GM20431 (cell line): ENCODE measurements around the gene PCDHA13.
"Not testable (repeated sequence)": the region's sequence is repeated elsewhere in the genome, so short reads cannot be mapped to it uniquely, and the experiment has no call there.

Experiments
- in situ Hi-C: fragments of 300-500 bp; cut with MseI, MboI; formaldehyde crosslinking; loops from one replicate; pipeline ENCODE4 v1.15.0; 2020; ENCODE audit warnings: low sequenced_read_pairs; ENCODE audit not compliant: unreplicated experiment

PCDHA13 gene

DNA sequence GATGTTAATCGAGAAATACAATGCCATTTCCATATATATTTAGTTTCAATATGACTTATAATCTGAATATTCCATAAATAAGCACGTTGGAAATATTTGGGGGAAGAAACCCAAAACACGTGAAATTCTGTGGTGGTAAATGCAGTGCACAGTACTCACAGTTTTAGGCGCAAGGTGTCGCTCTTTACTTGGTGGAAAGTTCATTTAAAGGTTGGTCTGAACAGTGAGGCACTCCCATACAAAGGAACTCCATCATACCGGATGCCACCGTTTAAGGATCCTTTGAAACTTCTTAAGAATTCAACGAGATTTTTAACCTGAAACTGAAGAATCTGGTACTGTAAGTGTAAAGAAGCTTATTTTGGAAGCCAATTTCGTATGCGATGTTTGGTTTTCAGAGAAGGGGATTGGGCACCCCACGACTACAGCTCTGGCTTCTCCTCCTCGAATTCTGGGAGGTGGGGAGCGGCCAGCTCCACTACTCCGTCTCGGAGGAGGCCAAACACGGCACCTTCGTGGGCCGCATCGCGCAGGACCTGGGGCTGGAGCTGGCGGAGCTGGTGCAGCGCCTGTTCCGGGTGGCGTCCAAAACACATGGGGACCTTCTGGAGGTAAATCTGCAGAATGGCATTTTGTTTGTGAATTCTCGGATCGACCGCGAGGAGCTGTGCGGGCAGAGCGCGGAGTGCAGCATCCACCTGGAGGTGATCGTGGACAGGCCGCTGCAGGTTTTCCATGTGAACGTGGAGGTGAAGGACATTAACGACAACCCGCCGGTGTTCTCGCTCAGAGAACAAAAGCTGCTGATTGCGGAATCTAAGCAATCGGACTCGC, 13.0 kb upstream of the PCDHA13 start, which contains the start of gene PCDHA11:
TSS of gene PCDHA11 (plus strand) at position 237 of the 834 bp plus-strand sequence. CDS start at position 384, 147 bp downstream.
- in situ Hi-C loops = no loop called here

GRCh38 chr5:140869555-140869886, 12.4 kb upstream of the PCDHA13 start:
- in situ Hi-C loops = no loop called here

DNA sequence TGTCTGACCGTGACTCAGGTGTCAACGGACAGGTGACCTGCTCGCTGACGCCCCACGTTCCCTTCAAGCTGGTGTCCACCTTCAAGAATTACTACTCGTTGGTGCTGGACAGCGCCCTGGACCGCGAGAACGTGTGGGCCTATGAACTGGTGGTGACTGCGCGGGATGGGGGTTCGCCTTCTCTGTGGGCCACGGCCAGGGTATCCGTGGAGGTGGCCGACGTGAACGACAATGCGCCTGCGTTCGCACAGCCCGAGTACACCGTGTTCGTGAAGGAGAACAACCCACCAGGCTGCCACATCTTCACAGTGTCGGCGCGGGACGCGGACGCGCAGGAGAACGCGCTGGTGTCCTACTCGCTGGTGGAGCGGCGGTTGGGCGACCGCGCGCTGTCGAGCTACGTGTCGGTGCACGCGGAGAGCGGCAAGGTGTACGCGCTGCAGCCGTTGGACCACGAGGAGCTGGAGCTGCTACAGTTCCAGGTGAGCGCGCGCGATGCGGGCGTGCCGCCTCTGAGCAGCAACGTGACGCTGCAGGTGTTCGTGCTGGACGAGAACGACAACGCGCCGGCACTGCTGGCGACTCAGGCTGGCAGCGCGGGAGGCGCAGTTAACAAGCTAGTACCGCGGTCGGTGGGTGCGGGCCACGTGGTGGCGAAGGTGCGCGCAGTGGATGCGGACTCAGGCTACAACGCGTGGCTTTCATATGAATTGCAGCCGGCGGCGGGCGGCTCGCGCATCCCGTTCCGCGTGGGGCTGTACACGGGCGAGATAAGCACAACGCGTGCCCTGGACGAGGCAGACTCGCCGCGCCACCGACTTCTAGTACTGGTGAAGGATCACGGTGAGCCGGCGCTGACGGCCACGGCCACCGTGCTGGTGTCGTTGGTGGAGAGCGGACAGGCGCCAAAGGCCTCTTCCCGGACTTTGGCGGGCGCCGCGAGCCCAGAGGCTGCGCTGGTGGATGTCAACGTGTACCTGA, 11.4 kb upstream of the PCDHA13 start:
- in situ Hi-C loops = no loop called here

DNA sequence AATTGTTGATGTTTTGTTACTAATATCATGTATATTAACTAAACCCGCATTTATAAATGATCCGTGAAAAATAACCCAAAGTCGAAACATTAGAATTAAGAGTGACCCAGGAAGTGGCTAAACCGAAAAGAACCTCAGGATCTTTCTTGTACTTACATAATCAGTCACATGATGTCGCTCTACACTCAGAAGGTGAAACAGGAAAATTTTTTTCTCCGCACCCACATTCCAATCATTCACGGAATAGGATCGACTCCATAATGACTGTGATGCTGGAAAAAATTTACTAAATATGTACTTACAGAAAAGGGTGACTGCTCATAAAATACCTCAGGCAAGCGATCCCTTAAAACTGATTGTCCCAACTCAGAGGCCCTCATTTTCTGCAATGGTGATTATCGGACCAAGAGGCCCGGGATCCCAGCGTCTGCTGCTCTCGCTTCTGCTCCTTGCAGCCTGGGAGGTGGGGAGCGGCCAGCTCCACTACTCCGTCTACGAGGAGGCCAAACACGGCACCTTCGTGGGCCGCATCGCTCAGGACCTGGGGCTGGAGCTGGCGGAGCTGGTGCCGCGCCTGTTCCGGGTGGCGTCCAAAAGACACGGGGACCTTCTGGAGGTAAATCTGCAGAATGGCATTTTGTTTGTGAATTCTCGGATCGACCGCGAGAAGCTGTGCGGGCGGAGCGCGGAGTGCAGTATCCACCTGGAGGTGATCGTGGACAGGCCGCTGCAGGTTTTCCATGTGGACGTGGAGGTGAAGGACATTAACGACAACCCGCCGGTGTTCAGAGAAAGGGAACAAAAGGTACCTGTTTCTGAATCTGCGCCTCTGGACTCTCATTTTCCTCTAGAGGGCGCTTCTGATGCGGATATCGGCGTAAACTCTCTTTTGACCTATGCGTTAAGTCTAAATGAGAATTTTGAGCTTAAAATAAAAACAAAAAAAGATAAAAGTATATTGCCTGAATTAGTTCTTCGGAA, 6.5 kb upstream of the PCDHA13 start, which contains the start of gene PCDHA12:
TSS of gene PCDHA12 (plus strand) at position 224 of the 981 bp plus-strand sequence. CDS start at position 389, 165 bp downstream.
- in situ Hi-C loops = no loop called here

GRCh38 chr5:140876541-140877261, 5.2 kb upstream of the PCDHA13 start:
- in situ Hi-C loops = not testable (repeated sequence)

DNA sequence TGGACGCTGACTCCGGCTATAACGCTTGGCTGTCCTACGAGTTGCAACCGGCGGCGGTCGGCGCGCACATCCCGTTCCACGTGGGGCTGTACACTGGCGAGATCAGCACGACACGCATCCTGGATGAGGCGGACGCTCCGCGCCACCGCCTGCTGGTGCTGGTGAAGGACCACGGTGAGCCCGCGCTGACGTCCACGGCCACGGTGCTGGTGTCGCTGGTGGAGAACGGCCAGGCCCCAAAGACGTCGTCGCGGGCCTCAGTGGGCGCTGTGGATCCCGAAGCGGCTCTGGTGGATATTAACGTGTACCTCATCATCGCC, 4.7 kb upstream of the PCDHA13 start:
- in situ Hi-C loops = no loop called here

GRCh38 chr5:140882591-140882899, 621 bp downstream of the PCDHA13 start:
- in situ Hi-C loops = no loop called here

- in situ Hi-C loops = no loop called here
Observed at GRCh38 chr5:140883373-140883772, 1.4 kb downstream of the PCDHA13 start.

DNA sequence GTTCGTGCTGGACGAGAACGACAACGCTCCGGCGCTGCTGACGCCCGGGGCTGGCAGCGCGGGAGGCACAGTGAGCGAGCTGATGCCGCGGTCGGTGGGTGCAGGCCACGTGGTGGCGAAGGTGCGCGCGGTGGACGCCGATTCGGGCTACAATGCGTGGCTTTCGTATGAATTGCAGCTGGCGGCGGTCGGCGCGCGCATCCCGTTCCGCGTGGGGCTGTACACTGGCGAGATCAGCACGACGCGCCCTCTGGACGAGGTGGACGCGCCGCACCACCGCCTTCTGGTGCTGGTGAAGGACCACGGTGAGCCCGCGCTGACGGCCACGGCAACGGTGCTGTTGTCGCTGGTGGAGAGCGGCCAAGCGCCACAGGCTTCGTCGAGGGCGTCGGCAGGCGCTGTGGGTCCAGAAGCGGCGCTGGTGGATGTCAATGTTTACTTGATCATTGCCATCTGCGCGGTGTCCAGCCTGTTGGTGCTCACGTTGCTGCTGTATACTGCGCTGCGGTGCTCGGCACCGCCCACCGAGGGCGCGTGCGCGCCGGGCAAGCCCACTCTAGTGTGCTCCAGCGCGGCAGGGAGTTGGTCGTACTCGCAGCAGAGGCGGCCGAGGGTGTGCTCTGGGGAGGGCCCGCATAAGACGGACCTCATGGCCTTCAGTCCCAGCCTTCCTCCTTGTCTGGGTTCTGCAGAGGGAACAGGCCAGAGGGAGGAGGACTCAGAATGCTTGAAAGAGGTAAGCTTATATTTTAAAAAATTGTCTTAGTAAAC, 2.2 kb downstream of the PCDHA13 start:
- in situ Hi-C loops = no loop called here

GRCh38 chr5:140916325-140916724, 34.4 kb downstream of the PCDHA13 start:
- in situ Hi-C loops = no loop called here

DNA sequence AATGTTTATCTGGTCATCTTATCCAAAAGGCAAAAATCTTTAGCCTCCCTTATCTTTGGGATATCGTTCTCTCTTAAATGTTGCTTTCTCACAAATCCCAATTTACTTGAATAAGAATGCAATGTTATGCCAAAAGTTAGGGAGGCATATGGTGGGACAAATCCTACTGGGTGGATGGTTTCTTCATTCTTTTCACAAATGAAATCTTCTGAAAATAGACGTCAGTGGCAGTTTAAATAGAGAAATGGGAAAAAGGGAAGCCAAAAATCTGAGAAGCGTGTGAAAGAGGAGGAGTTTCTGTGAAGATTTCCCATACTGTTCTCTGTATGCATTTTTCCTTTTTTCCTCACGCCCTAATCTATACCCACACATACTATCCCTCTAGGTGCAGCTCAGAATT, 41.7 kb downstream of the PCDHA13 start:
- in situ Hi-C loops = no loop called here

DNA sequence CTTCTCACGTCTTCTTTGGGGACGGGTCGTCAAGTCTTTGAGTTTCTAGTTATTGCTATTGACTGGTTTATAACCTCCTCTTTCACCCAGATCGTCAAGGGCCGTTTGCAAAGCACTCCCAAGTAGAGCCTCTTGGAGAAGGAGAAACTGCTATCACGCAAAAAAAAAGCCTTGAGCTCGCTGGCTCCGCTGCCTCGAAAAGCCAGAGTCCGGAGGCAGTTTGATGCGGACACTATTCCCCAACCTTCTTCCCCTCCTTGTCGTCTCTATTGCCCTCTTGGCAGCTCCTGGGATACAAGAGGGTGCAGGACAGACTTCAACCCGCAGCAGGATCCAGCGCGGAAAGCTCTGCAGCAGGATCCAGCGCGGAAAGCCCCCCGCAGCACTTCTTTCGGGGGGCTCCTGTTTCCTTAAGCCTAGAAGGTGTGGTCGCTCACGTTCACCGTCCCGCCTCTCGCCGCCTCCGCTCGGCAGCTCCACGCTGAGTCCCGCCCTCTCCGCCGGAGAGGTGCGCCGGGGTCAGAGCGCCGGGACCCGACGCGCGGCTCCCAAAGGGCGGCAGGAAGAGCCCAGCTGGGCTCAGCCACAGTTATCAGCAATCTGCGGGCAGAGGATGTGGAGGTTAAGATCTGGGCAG, 44.0 kb downstream of the PCDHA13 start, which contains the start of gene PCDHAC1:
TSS of gene PCDHAC1 (plus strand) at position 494 of the 637 bp plus-strand sequence. CDS start 594 bp downstream, outside the sequence.
- in situ Hi-C loops = no loop called here

DNA sequence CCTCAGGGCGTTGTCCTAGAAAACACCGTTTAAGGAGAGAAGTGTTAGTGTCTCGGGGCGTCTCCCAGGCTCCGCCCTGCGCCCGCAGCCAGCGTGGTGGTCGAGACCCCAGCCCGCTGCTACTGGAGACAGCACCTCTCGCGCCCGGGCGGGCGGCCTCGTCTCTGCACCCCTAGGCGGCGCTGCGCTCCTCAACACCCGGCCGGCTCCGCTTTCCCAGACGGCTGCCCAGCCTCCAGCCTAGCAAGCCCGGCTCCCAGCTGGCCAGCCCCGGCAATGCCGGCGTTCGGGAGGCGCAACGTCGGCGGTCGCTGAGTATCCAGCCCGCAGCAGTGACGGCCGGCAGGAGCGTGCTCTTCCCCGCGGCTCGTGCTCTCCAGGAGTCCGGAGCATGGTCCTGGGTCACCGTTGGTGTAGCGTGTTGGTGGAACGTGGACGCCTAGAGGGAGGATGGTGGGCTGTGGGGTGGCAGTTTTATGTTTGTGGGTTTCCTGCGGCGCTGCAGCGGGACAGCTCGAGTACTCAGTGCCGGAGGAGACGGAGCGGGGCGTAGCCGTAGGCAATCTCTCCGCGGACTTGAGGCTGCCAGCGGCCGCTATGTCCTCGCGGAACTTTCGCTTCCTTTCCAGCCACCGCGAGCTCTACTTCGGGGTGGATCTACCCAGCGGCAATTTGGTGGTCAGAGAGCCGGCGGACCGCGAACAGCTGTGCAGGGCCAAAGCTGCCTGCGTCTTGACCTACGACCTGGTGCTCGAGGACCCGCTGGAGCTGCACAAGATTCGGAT, 44.7 kb downstream of the PCDHA13 start:
- in situ Hi-C loops = no loop called here

DNA sequence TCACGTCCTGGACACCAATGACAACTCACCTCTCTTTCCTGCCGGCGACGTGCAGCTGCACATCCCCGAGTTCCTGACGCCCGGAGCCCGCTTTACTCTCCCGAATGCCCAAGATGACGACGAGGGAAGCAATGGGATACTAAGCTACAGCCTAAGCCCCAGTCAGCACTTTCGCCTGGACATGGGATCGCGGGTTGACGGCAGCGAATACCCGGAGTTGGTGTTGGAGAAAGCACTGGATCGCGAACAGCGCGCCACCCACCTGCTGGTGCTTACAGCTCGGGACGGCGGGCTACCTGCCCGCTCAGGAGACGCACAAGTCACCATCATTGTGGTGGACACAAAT, 45.3 kb downstream of the PCDHA13 start:
- in situ Hi-C loops = no loop called here
